Colonic mucosa (tissue), 4 donors: ENCODE results near the gene CTNND2. TPM values are rescaled to one million over a fixed set of nuclear protein-coding genes. Genes with fewer than 3 reads are reported as not detected.

Source experiments
- DNase-seq: peaks from one replicate; pipeline ENCODE4 v3.0.0-alpha.2; 2020
- H3K27ac ChIP-seq: fragments of 200-600 bp; one replicate; pipeline ENCODE4 v1.8.0; 2021
- H3K27me3 ChIP-seq: fragments of 200-600 bp; one replicate; pipeline ENCODE4 v1.8.0; 2021
- H3K36me3 ChIP-seq: fragments of 200-600 bp; one replicate; pipeline ENCODE4 v1.8.0; 2021
- H3K4me1 ChIP-seq: fragments of 200-600 bp; one replicate; pipeline ENCODE4 v1.8.0; 2021; ENCODE audit warnings: mild to moderate bottlenecking
- H3K4me3 ChIP-seq: fragments of 200-600 bp; one replicate; pipeline ENCODE4 v1.8.0; 2021
- H3K9ac ChIP-seq, 2 donors: one replicate each; pipeline ENCODE4 v1.7.0; 2013; ENCODE audit warnings: control low read depth in 2 of 2, low read depth in 2 of 2, low read length in 2 of 2
- H3K9me3 ChIP-seq: fragments of 200-600 bp; one replicate; pipeline ENCODE4 v1.8.0; 2021
- CTCF ChIP-seq: fragments of 200-600 bp; IDR thresholded peaks from one replicate; pipeline ENCODE4 v1.8.0; 2022; ENCODE audit warnings: antibody characterized with exemption, mild to moderate bottlenecking
- intact Hi-C: fragments of 100-400 bp; cut with DNase I; formaldehyde crosslinking; loops from one replicate; pipeline ENCODE4 v1.14.1; 2022
- total RNA-seq, 2 donors: library from RNA; stranded (reverse); fragmentation: NEBNext Ultra II Directional in 1 of 2; extraction: Animal tissue kit (Norgen Biotek cat#: 25700) in 1 of 2; gene quantifications; one replicate each; pipeline ENCODE4 v1.2.1, GENCODE V29; 2021
- donor health status: healthy.
- donor health status: DM: no; HTN: no; CAD: no.
- donor health status: DM: no; HTN: no; CAD: no.

Gene CTNND2
- total RNA-seq, 2 donors from 2014 or later: 1.1 TPM

DNA sequence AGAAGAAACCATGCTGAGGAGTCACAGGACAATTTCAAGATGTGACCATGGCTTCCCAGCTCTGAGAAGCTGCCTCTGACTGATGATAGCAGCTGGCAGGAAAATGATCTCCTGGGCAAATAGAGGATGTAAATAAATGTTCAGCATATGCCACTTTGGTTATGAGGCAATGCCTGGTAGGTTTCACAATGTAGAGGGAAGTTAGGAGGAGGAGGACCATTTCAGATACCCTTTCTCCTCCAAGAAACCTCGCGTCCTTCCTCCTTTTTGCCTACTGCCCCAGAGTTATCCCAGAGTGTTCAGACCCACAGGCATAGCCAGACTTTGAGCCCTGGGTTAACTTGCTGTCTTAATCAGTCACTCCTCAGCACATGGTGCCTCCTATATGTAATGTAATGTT, 601.6 kb downstream of the CTNND2 start:
- no peak for TF ChIP-seq CTCF
- H3K27me3 ChIP-seq: no peaks in the 10 kb centered on the region
- no peak overlapping the region for H3K27ac ChIP-seq
- no peak for DNase-seq
- H3K36me3 ChIP-seq: no peaks in the 10 kb centered on the region
- no peak overlapping the region for H3K9ac ChIP-seq
- no peaks in the 10 kb centered on the region for H3K4me1 ChIP-seq
- H3K4me3 ChIP-seq: no peak overlapping the region
- no peaks in the 10 kb centered on the region for H3K9me3 ChIP-seq
- intact Hi-C loops: no loop called here

- H3K4me1 ChIP-seq: no peaks in the 10 kb centered on the region
- H3K27ac ChIP-seq: no peak overlapping the region
- no peaks in the 10 kb centered on the region for H3K36me3 ChIP-seq
- intact Hi-C loops: no loop called here
- TF ChIP-seq CTCF: no peak
- H3K27me3 ChIP-seq: no peaks in the 10 kb centered on the region
- no peak overlapping the region for H3K9ac ChIP-seq
- DNase-seq: no peak
- H3K9me3 ChIP-seq: no peaks in the 10 kb centered on the region
- H3K4me3 ChIP-seq: no peak overlapping the region
Observed at GRCh38 chr5:11301171-11301570, 603.1 kb downstream of the CTNND2 start.

DNA sequence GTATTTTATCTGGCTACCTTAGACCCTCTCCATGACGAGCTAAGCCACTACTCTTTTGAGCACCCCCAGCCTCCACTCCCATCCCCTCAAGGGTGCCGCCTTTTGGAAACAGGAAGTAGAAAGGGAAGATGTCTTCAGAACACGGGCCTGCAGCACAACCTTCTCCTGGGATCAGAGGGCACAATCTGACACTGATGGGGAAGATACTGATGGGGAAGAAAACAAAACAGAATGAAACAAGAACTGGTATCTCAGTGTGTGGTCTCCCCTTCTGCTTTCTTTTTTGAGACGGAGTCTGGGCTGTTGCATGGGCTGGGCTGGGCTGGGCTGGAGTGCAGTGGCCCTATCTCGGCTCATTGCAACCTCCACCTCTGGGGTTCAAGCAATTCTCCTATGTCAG, 603.5 kb downstream of the CTNND2 start:
- Histone ChIP-seq H3K27me3 (no peaks in the 10 kb centered on the region), H3K9me3 (no peaks in the 10 kb centered on the region), H3K9ac (no peak overlapping the region), H3K4me1 (no peaks in the 10 kb centered on the region), H3K27ac (no peak overlapping the region), H3K4me3 (no peak overlapping the region), H3K36me3 (no peaks in the 10 kb centered on the region)
- intact Hi-C loops: no loop called here
- no peak for DNase-seq
- no peak for TF ChIP-seq CTCF

DNA sequence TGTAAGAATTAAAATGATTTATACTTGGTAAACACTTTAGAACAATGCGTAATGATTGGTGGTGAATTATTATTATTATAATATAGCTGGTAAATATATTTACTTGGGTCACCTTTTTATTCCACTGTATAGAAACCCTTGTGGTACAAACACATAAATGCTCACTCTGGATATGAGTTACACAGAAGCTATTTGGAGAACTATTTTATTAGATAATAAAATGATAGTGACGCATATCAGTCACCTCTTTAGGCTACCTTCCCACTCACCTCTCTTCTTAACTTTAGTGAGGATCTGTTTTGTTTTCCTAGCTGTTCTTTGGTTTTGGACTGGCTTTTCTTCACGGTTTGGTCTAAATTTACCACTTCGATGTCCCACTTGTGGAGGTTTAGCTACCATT, 605.4 kb downstream of the CTNND2 start:
- Histone ChIP-seq H3K27me3 (no peaks in the 10 kb centered on the region), H3K36me3 (no peaks in the 10 kb centered on the region), H3K9me3 (no peaks in the 10 kb centered on the region), H3K4me1 (no peaks in the 10 kb centered on the region), H3K27ac (no peak overlapping the region), H3K9ac (no peak overlapping the region), H3K4me3 (no peak overlapping the region)
- intact Hi-C loops: no loop called here
- no peak for DNase-seq
- no peak for TF ChIP-seq CTCF

DNA sequence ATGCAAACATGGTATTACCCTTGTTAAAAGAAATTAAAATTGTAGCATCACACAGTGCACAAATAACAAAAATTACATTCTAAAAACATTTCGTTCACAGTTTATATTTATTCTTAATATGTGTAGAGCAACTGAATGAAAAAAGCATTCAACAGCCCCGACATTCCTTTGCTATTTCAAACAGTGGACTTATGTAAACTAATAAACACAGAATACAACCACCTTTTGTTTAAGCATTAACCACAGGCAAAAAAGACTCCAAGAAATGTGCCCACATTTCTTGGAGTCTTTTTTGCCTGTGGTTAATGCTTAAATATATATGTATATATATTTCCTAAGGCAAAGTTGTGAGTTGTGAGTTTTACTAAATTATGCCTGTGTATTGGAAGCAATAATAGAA, 610.7 kb downstream of the CTNND2 start:
- Histone ChIP-seq H3K9me3 (no peaks in the 10 kb centered on the region), H3K27me3 (no peaks in the 10 kb centered on the region), H3K9ac (no peak overlapping the region), H3K36me3 (no peaks in the 10 kb centered on the region), H3K4me3 (no peak overlapping the region), H3K27ac (no peak overlapping the region), H3K4me1 (no peaks in the 10 kb centered on the region)
- no peak for DNase-seq
- intact Hi-C loops: no loop called here
- no peak for TF ChIP-seq CTCF
